Loucy (cell line): ENCODE data around the gene UBN1.

Source experiments
- H2AFZ ChIP-seq: fragments of 200-600 bp; sonication (generic); 2 replicates; pipeline ENCODE4 v1.6.0; 2016; ENCODE audit warnings: antibody characterized with exemption, mild to moderate bottlenecking, low read length, moderate library complexity
- H3F3A ChIP-seq: fragments of 200-600 bp; 2 replicates; pipeline ENCODE4 v1.6.0; 2016; ENCODE audit warnings: antibody characterized with exemption, low read depth, mild to moderate bottlenecking
- H3K27me3 ChIP-seq: fragments of 200-600 bp; sonication (generic); 2 replicates; pipeline ENCODE4 v1.6.1; 2014; ENCODE audit warnings: low read length, mild to moderate bottlenecking; ENCODE audit not compliant: insufficient read depth, poor library complexity, severe bottlenecking
- H3K36me3 ChIP-seq: fragments of 200-600 bp; sonication (generic); 2 replicates; pipeline ENCODE4 v1.6.1; 2016; ENCODE audit warnings: low read length; ENCODE audit not compliant: insufficient read depth
- H3K4me1 ChIP-seq: fragments of 200-600 bp; sonication (generic); 2 replicates; pipeline ENCODE4 v1.5.1; 2014; ENCODE audit warnings: low read length, mild to moderate bottlenecking; ENCODE audit not compliant: insufficient read depth, poor library complexity, severe bottlenecking
- H3K4me2 ChIP-seq: fragments of 200-600 bp; sonication (generic); 2 replicates; pipeline ENCODE4 v1.6.0; 2014; ENCODE audit warnings: antibody characterized with exemption, low read length, low read depth, mild to moderate bottlenecking; ENCODE audit not compliant: poor library complexity, severe bottlenecking
- H3K4me3 ChIP-seq: fragments of 200-600 bp; sonication (generic); 2 replicates; pipeline ENCODE4 v1.5.1; 2014; ENCODE audit warnings: low read length, mild to moderate bottlenecking, mixed read lengths; ENCODE audit not compliant: poor library complexity, severe bottlenecking
- H3K79me2 ChIP-seq: fragments of 200-600 bp; sonication (generic); 2 replicates; pipeline ENCODE4 v1.6.1; 2014; ENCODE audit warnings: low read length; ENCODE audit not compliant: insufficient read depth
- H3K9ac ChIP-seq: fragments of 200-600 bp; sonication (generic); 2 replicates; pipeline ENCODE4 v1.6.0; 2014; ENCODE audit warnings: mild to moderate bottlenecking, low read depth, low read length, moderate library complexity; ENCODE audit not compliant: poor library complexity, severe bottlenecking
- H3K9me2 ChIP-seq: fragments of 200-600 bp; sonication (generic); replicated peaks from 2 replicates; pipeline ENCODE4 v1.6.1; 2016; ENCODE audit warnings: low read depth, low read length, mixed read lengths
- H3K9me3 ChIP-seq: fragments of 200-600 bp; sonication (generic); 2 replicates; pipeline ENCODE4 v1.6.1; 2014; ENCODE audit warnings: mild to moderate bottlenecking, antibody characterized with exemption, low read length, low read depth; ENCODE audit not compliant: insufficient read depth
- H4K20me1 ChIP-seq: fragments of 200-600 bp; sonication (generic); 2 replicates; pipeline ENCODE4 v1.6.0; 2014; ENCODE audit warnings: antibody characterized with exemption, low read length, mild to moderate bottlenecking; ENCODE audit not compliant: insufficient read depth, poor library complexity, severe bottlenecking
- CTCF ChIP-seq: fragments of 200-600 bp; sonication (generic); conservative IDR thresholded peaks from 2 replicates; pipeline ENCODE4 v1.5.1; 2014; ENCODE audit warnings: mild to moderate bottlenecking, antibody characterized with exemption, low read length
- EZH2phosphoT487 ChIP-seq: fragments of 200-600 bp; IDR thresholded peaks from 2 replicates; pipeline ENCODE4 v1.6.1; 2018; ENCODE audit warnings: antibody characterized with exemption, mild to moderate bottlenecking, moderate library complexity, borderline replicate concordance

UBN1 gene

DNA sequence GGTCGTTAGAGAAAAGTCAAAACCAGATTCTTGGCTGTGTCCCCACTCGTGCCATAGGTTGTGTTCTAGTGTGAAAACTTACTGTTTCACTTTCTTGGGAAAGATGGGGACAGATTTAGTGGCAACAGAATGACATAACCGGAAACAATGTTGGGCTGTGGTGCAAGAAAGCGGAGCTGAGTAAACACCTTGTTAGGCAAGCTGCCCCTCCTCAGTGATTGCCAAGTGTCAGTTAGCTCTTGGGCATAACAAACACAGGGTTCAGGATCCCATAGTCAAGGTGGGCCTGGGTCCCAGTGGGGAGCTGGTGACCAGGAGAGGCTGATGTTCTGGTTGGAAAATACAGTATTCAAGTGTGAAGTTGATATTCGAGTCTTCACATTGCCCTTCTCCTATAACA is 15.4 kb downstream of the UBN1 start:
- Histone ChIP-seq H3K9me2 (no peaks in the 10 kb centered on the region), H4K20me1 (peaks cover 7% of the 10 kb centered on the region), H2AFZ (no peak overlapping the region), H3K4me2 (no peak overlapping the region), H3K79me2 (peaks cover 19% of the 10 kb centered on the region; the same call in 1 of the 2 replicates), H3K36me3 (peaks cover 37% of the 10 kb centered on the region; the same call in 1 of the 2 replicates), H3K9me3 (no peaks in the 10 kb centered on the region), H3K27me3 (no peaks in the 10 kb centered on the region), H3K4me1 (no peaks in the 10 kb centered on the region), H3K9ac (no peak overlapping the region), H3K4me3 (no peak overlapping the region), H3F3A (no peaks in the 10 kb centered on the region)
- no peak for TF ChIP-seq CTCF

DNA sequence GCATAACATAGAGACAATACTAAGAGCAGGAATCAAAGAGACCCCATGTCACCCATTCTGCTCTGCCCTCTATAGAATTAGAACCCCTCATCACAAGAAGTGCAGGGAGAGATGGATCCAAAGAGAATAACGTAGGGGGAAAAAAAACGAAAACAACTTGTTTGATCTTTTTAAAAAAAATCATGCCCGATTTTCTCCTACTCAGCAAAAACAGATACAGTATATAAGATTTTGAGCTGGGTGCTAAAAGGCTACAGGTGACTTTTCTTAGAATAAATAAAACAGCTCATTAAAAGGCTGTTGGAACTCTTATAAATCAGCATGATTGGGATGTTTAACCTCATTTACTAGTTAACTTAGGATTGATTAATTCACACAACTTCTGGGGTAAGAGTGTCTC is 17.4 kb downstream of the UBN1 start:
- H2AFZ ChIP-seq = no peak overlapping the region
- H3K9me2 ChIP-seq = no peaks in the 10 kb centered on the region
- H3F3A ChIP-seq = no peaks in the 10 kb centered on the region
- H3K4me1 ChIP-seq = no peaks in the 10 kb centered on the region
- peaks cover 7% of the 10 kb centered on the region for H4K20me1 ChIP-seq
- H3K9ac ChIP-seq = no peak overlapping the region
- no peaks in the 10 kb centered on the region for H3K9me3 ChIP-seq
- no peak overlapping the region for H3K4me2 ChIP-seq
- H3K27me3 ChIP-seq = no peaks in the 10 kb centered on the region
- peaks cover 19% of the 10 kb centered on the region; the same call in 1 of the 2 replicates for H3K79me2 ChIP-seq
- no peak overlapping the region for H3K4me3 ChIP-seq
- peaks cover 26% of the 10 kb centered on the region; the same call in 1 of the 2 replicates for H3K36me3 ChIP-seq
- TF ChIP-seq EZH2phosphoT487 (no peak), CTCF (no peak)

- no peak overlapping the region for H3K4me3 ChIP-seq
- H3K9ac ChIP-seq = no peak overlapping the region
- peaks cover 26% of the 10 kb centered on the region; the same call in 1 of the 2 replicates for H3K36me3 ChIP-seq
Measured at GRCh38 chr16:4865231-4865860, 18.1 kb downstream of the UBN1 start.

More at GRCh38 chr16:4865231-4865860, 18.1 kb downstream of the UBN1 start:
- Histone ChIP-seq H4K20me1 (peaks cover 7% of the 10 kb centered on the region), H3K79me2 (peaks cover 19% of the 10 kb centered on the region; the same call in 1 of the 2 replicates), H3K9me3 (no peaks in the 10 kb centered on the region), H2AFZ (no peak overlapping the region), H3K4me1 (no peaks in the 10 kb centered on the region), H3K4me2 (no peak overlapping the region), H3K9me2 (no peaks in the 10 kb centered on the region), H3K27me3 (no peaks in the 10 kb centered on the region), H3F3A (no peaks in the 10 kb centered on the region)
- TF ChIP-seq CTCF (no peak), EZH2phosphoT487 (no peak)
